ENCODE results near the gene PFKFB3. TPM values are rescaled to one million over a fixed set of nuclear protein-coding genes. Genes with fewer than 3 reads are reported as not detected.

The PFKFB3 gene
- total RNA-seq, 2 donors from 2014 or later = 23.4 to 70.7 TPM

DNA sequence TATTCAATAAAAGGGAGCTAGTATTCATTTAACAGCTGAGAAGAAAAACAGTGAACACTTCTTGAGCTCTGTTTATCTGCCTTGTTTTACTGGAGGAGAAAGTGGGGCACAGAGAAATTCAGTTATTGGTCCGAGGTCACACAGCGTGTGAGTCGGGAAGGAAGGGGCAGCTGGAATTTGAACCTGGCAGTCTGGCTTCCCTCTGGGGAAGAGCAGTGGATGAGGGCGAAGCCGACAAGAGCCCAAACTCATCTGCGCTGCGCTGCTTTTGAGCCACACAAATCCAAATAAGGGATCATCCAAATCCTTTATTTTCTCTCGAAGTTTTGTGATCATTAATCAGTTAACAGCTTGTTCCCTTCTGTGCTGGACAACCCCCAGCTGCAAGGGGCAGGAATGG is 23.7 kb upstream of the PFKFB3 start:
- Histone ChIP-seq H3K4me1 (peaks cover 5% of the 10 kb centered on the region), H3K9ac (ENCODE audit: low read depth in 2 of 2, low read length in 2 of 2) (no peak overlapping the region), H3K36me3 (no peaks in the 10 kb centered on the region), H3K27ac (no peak overlapping the region), H3K4me3 (no peak overlapping the region), H3K9me3 (no peaks in the 10 kb centered on the region), H3K27me3 (no peaks in the 10 kb centered on the region)
- intact Hi-C loops (cut with DNase I) = no loop called here
- no peak for DNase-seq
- TF ChIP-seq, protein P1, sequence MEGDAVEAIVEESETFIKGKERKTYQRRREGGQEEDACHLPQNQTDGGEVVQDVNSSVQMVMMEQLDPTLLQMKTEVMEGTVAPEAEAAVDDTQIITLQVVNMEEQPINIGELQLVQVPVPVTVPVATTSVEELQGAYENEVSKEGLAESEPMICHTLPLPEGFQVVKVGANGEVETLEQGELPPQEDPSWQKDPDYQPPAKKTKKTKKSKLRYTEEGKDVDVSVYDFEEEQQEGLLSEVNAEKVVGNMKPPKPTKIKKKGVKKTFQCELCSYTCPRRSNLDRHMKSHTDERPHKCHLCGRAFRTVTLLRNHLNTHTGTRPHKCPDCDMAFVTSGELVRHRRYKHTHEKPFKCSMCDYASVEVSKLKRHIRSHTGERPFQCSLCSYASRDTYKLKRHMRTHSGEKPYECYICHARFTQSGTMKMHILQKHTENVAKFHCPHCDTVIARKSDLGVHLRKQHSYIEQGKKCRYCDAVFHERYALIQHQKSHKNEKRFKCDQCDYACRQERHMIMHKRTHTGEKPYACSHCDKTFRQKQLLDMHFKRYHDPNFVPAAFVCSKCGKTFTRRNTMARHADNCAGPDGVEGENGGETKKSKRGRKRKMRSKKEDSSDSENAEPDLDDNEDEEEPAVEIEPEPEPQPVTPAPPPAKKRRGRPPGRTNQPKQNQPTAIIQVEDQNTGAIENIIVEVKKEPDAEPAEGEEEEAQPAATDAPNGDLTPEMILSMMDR (IDR thresholded peaks at IDR 0.05) = no peak

DNA sequence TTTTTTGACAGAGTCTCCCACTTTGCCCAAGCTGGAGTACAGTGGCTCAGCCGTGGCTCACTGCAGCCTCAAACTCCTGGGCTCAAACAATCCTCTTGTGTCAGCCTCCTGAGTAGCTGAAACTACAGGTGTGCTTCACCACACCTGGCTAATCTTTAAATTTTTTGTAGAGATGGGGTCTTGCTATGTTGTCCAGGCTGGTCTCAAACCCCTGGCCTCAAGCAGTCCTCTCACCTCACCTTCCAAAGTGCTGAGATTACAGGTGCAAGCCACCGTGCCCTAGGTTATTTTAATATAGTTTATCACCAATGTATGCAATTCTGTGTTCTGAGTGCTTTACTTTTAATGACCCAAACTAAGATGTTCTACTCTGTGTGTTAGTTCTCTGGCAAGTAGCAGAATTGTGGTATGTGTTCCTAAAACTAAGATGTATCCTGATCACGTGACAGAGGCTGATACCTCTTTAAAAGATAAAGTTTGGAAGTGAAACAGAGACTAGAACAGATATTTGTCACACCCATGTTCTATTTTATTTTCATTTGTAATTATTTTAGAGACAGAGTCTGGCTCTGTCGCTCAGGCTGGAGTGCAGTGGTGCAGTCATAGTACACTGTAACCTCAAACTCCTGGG is 22.1 kb upstream of the PFKFB3 start:
- Histone ChIP-seq H3K4me3 (no peak overlapping the region), H3K27ac (no peak overlapping the region), H3K27me3 (no peaks in the 10 kb centered on the region), H3K36me3 (no peaks in the 10 kb centered on the region), H3K9ac (ENCODE audit: low read depth in 2 of 2, low read length in 2 of 2) (no peak overlapping the region), H3K9me3 (no peaks in the 10 kb centered on the region), H3K4me1 (peaks cover 5% of the 10 kb centered on the region)
- DNase-seq = no peak
- TF ChIP-seq, protein P1 (IDR thresholded peaks at IDR 0.05) = no peak
- intact Hi-C loops (cut with DNase I) = no loop called here

DNA sequence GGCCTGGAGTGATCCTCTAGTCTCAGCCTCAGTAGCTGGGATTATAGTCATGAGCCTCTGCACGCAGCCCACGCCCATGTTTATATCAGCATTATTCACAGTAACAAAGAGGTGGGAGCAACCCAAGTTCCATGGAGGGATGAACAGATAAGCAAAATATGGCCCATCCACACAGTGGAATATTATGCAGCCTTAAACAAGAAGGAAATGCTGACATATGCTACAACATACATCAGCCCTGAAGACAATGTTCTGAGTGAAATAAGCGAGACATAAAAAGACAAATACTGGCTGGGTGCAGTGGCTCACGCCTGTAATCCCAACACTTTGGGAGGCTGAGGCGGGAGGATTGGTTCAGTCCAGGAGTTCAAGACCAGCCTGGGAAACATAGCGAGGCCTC is 21.5 kb upstream of the PFKFB3 start:
- Histone ChIP-seq H3K27ac (no peak overlapping the region), H3K9ac (ENCODE audit: low read depth in 2 of 2, low read length in 2 of 2) (no peak overlapping the region), H3K27me3 (no peaks in the 10 kb centered on the region), H3K9me3 (no peaks in the 10 kb centered on the region), H3K4me1 (peaks cover 5% of the 10 kb centered on the region), H3K4me3 (no peak overlapping the region), H3K36me3 (no peaks in the 10 kb centered on the region)
- intact Hi-C loops (cut with DNase I) = no loop called here
- TF ChIP-seq, protein P1 (IDR thresholded peaks at IDR 0.05) = no peak
- no peak for DNase-seq

DNA sequence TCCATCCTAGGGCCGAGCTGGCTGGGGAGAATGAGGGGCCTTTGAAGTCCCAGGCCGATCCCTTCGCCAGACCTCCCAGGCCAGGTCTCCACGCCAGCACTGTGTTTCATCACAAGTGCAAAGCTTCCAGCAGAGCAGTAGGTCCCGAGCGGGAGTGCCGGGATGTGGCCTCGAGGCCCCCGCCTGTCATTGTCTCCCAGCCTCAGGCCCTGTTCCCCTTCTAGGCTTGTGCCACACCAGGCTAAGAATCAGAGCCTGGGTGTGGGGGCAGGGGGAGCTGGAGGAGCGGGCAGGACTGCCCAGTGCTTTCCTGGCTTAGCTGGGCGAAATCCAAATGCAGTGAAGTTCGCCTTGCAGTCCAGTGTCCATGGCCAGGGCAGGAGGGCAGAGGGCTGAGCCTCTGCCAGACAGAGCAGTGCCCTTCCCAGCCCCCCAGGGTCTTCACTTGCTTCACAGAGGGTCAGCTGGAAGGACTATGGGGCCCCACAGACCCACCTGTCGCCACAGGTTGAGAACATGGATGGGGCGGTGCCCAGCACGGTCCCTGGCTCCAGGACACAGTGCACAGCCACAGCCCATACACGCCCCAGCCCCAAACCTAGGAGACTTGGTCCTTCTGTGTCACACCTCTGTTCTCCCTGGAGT is 20.2 kb upstream of the PFKFB3 start:
- no peak for DNase-seq
- Histone ChIP-seq H3K9me3 (no peaks in the 10 kb centered on the region), H3K4me3 (no peak overlapping the region), H3K4me1 (peaks cover 5% of the 10 kb centered on the region), H3K27me3 (no peaks in the 10 kb centered on the region), H3K9ac (ENCODE audit: low read depth in 2 of 2, low read length in 2 of 2) (peak overlapping the region in 1 of 2 donors; percentile 24), H3K27ac (no peak overlapping the region), H3K36me3 (no peaks in the 10 kb centered on the region)
- TF ChIP-seq, protein P1 (IDR thresholded peaks at IDR 0.05) = no peak
- intact Hi-C loops (cut with DNase I) = no loop called here

DNA sequence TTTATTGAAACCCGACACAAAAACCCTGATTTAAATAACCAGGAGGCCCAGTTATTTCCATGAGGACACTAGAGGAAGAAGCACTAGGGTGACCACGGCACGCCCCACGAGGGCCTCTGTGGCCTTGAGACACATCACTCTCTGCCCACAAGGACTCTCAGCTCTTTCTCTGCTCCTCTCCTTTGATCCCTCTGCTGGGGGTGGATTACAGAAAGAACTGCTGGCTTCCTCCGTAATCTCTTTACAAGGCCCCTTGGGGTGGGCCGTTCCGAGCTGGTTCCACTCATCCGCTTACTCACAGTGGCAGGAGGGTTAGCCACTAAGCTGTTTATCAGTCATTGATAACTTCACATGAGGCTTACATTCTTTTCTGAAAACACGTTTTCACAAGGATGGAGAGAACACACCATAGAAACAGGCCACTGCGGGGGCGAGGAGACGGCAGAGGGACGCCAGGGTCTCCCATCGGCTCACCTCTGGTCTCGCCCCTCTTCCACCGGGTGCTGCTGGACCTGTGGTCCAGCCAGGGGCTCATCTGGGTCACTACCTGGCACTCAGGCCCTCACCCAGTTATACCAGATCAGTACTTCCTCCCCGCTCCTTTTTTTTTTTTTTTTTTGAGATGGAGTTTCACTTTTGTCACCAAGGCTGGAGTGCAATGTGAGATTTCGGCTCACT is 17.6 kb upstream of the PFKFB3 start:
- intact Hi-C loops (cut with DNase I) = no loop called here
- H3K9ac ChIP-seq (ENCODE audit: low read depth in 2 of 2, low read length in 2 of 2) = no peak overlapping the region
- no peaks in the 10 kb centered on the region for H3K36me3 ChIP-seq
- peaks cover 5% of the 10 kb centered on the region for H3K4me1 ChIP-seq
- no peak overlapping the region for H3K27ac ChIP-seq
- DNase-seq = no peak
- no peaks in the 10 kb centered on the region for H3K27me3 ChIP-seq
- H3K4me3 ChIP-seq = no peak overlapping the region
- no peaks in the 10 kb centered on the region for H3K9me3 ChIP-seq
- TF ChIP-seq, protein P1 (IDR thresholded peaks at IDR 0.05) = no peak
